ENCODE data around the gene CAMSAP1. TPM values are rescaled to one million over a fixed set of nuclear protein-coding genes. Genes with fewer than 3 reads are reported as not detected.
"Not testable (repeated sequence)": the region's sequence is repeated elsewhere in the genome, so short reads cannot be mapped to it uniquely, and the experiment has no call there.

Gene CAMSAP1
- total RNA-seq, 1 donor from 2014 or later: 157 TPM

- DNase-seq (ENCODE audit: low spot score in 2 of 2): no peak
- no peak for FAIRE-seq
These were observed 14.5 kb upstream of the CAMSAP1 start for GRCh38 chr9:135921749-135922310.

- FAIRE-seq (no peak), DNase-seq (ENCODE audit: low spot score in 2 of 2) (no peak)
These were observed 13.7 kb upstream of the CAMSAP1 start for GRCh38 chr9:135920973-135921585.

DNA sequence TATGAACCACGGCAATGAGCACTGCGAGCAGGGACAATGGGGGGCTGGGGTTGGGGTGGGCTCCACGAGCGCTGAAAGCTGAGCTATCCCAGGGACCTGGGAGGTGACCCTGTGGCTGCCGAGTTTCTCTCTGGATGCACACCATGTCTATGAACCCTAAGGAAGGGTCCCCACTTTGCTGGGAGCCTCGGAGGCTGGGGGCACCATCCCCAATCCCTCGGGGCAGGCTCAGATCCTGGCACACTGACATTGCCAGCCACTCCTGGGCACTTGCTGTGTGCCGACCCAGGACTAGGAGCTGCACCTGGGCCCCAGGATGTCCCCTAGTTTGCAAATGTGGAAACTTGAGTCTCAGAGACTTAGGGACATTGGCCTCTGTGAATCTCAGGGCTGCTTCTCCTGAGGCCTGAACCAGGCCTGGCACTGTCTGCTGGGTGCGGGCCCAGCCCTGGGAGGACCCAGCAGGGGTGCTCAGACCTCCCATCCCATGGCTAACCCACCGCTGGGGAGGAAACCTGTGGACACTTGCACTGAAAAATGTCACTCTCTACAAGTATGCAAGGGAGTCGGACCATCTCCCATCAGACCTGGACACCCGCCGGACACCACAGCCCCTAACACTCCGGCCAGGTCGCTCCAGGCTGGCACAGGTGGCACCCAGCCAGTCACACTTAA, 13.0 kb upstream of the CAMSAP1 start:
- no peak for FAIRE-seq

GRCh38 chr9:135919318-135919890, 12.1 kb upstream of the CAMSAP1 start:
- DNase-seq (ENCODE audit: low spot score in 2 of 2) (no peak), FAIRE-seq (no peak)

More for the DNA sequence above, 13.0 kb upstream of the CAMSAP1 start:
- no peak for DNase-seq (ENCODE audit: low spot score in 2 of 2)

DNA sequence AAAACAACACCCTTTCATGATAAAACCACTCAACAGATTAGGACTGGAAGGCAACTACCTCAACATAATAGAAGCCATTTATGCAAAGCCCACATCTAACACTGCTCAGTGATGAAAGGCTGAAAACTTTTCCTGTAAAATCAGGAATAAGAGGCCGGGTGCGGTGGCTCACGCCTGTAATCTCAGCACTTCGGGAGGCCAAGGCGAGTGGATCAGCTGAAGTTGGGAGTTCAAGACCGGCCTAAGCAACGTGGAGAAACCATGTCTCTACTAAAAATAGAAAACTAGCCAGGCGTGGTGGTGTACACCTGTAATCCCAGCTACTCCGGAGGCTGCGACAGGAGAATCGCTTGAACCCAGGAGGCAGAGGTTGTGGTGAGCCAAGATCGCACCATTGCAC, 8.9 kb upstream of the CAMSAP1 start:
- FAIRE-seq; DNase-seq (ENCODE audit: low spot score in 2 of 2): not testable (repeated sequence)

DNA sequence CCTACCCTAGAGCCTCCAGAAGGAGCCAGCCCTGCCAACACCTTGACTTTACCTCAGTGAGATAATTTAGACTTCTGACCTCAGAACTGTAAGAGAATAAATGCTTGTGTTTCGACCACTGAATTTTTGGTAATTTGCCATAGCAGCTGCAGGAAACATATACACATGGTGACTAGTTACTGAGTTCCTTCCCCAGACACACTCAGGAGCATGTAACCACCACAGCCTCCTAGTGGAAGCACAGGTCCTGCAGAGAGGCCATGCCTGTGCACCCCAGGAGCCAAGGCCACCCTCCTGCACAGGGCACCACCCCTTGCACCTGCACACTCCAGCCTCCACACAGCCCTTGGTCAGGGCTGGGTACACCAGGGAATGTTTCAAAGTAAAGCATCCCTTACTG, 7.6 kb upstream of the CAMSAP1 start:
- FAIRE-seq (no peak), DNase-seq (ENCODE audit: low spot score in 2 of 2) (no peak)

DNA sequence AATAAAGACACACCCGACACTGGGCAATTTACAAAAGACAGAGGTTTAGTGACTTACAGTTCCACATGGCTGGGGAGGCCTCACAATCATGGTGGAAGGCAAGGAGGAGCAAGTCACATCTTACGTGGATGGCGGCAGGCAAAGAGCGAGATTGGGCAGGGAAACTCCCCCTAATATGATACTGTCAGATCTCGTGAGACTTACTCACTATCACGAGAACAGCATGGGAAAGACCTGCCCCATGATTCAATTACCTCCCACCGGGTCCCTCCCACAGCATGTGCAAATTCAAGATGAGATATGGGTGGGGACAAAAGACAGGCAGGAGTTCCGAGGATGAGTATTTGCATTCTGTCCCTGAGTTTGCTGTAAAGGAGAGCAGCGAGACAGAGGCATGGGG, 3.9 kb upstream of the CAMSAP1 start:
- DNase-seq (ENCODE audit: low spot score in 2 of 2); FAIRE-seq: not testable (repeated sequence)

- DNase-seq (ENCODE audit: low spot score in 2 of 2) (no peak), FAIRE-seq (no peak)
These were observed 3.4 kb upstream of the CAMSAP1 start for GRCh38 chr9:135910757-135911156.

DNA sequence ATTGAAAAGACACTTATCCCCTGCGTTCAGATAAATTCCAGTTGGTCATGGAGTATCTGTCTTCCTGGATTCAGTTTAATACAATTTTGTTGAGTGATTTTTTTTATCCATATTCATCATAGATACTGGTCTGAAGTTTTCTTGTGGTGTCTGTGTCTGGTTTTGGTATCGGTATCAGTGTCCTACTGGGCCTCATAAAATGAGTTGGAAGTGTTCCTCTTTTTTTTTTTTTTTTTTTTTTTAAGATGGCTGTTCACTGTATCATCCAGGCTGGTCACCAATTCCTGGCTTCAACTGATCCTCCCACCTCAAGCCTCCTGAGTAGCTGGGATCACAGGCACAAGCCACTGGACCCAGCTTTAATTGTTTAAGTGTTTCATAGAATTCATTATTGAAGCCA, 2.9 kb upstream of the CAMSAP1 start:
- DNase-seq (ENCODE audit: low spot score in 2 of 2): no peak
- FAIRE-seq: no peak

DNA sequence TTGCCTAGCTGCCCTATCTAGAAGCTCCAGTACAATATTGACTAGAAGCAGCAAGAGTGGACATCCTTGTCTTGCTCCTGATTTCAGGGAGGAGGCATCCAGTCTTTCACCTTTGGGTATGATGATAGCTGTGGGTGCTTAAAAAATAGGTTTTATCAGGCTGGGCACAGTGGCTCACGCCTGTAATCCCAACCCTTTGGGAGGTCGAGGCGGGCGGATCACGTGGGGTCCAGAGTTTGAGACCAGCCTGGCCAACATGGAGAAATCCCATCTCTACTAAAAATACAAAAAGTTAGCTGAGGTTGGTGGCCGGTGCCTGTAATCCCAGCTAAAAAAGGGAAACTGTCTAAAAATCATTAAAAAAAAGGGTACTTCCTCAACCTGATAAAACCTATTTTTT, 2.0 kb upstream of the CAMSAP1 start:
- DNase-seq (ENCODE audit: low spot score in 2 of 2) (no peak), FAIRE-seq (no peak)

DNA sequence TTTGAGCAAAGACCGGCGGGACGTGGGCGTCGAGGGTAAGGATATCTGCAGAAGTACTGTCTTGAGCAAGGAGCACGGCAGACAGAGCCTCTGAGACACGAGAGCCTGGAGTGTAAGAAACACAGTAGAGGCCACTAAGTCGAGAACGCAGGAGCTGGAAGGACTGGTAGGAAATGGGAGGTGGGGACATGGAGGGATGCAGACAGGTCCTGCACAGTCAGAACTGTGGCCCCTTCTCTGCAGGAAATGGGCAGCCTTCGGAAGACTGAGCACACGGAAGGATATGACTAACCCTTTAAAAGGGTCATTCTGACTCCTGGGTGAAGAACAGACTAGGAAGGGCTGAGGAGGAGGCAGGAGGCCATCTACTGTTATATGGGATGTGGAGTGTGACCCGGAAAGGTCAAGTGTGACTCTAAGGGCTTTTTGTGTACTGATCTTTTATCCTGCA, 1.4 kb upstream of the CAMSAP1 start:
- FAIRE-seq: no peak

DNA sequence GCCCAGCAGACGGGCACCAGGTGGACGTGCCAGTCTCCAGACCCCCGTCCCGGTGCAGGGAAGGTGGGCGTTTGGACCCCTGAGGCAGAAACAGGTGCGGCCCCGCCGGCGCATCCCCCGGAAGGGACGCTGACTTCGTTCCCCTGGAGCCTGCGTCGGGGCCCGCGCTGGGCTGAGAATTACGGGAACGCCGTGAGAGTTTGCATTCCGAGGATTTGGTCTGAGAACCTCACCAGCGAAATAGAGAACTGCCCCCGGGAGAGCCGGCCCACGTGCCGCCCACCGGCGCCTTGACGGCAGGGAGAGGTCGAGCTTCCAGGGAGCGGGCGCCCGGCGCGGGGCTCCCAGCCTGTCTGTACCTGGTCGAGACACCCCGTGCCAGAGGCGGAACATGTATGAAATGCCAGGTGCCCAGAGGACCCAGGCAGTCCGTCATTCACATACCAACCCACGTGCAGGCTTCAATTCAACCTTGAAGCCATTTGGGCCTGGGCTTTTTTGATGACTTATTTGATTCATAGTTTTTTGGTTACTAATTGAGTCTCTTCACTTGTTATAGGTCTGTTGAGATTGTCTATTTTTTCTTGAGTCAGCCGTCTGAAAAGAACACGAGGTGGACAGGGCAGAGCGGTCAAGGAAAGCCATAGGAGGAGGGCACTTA, 877 bp upstream of the CAMSAP1 start:
- no peak for FAIRE-seq
- DNase-seq (ENCODE audit: low spot score in 2 of 2): no peak

More for the DNA sequence above, 1.4 kb upstream of the CAMSAP1 start:
- DNase-seq (ENCODE audit: low spot score in 2 of 2): no peak

DNA sequence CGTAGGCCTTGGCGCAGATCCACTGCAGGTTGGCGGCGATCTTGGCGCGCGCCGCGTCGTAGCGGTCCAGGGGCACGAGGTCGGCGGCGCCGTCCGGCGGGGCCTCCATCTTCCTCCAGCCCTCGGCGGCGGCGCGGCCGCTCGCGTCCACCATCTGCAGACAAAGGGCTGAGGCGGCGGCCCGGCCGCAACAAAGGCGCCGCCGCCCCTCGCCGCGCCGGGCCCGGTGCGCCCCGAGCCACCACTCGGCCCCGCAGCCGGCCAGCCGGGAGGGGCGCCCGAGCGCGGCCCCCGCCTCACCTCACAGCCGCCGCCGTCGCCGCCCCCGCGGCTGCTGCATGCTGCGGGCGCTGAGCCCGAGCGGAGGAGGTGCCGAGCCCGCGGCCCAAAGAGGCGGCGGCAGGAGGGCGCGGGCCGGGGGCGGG, 328 bp downstream of the CAMSAP1 start:
- FAIRE-seq (no peak), DNase-seq (ENCODE audit: low spot score in 2 of 2) (no peak)

DNA sequence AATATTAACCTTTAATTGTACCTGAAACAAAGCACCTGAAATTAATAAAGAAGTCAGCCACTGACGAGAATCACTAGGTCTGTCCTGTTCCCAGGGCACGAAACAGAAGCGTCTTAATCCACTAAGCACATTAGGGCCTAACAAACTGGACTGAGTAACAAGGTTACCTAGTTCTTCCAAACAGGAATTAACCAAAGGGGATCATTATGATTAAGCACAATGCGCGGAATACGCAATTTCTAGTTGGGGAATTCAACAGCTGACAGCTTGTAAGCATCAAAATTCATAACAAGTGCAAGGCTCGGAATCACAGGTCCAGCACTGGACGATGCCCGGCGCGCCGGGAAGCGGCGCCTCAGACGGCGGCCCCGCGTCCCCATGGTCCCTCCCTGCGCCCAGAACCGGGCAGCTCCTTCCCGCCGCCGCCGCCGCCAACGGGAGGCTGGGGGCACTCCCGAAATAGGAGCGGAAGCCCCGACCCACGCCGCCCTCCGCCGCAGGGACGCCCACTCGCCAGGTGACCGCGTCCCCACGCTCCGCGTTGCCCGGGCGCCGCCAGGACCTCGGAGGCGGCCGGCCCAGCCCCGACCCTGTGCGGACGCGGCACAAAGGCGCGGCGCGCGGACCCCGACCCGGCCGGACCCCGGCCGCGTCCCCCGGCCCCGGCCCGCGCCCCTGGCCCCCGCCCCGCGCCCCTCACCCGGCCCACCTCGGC, 898 bp downstream of the CAMSAP1 start:
- DNase-seq (ENCODE audit: low spot score in 2 of 2) (no peak), FAIRE-seq (no peak)

DNA sequence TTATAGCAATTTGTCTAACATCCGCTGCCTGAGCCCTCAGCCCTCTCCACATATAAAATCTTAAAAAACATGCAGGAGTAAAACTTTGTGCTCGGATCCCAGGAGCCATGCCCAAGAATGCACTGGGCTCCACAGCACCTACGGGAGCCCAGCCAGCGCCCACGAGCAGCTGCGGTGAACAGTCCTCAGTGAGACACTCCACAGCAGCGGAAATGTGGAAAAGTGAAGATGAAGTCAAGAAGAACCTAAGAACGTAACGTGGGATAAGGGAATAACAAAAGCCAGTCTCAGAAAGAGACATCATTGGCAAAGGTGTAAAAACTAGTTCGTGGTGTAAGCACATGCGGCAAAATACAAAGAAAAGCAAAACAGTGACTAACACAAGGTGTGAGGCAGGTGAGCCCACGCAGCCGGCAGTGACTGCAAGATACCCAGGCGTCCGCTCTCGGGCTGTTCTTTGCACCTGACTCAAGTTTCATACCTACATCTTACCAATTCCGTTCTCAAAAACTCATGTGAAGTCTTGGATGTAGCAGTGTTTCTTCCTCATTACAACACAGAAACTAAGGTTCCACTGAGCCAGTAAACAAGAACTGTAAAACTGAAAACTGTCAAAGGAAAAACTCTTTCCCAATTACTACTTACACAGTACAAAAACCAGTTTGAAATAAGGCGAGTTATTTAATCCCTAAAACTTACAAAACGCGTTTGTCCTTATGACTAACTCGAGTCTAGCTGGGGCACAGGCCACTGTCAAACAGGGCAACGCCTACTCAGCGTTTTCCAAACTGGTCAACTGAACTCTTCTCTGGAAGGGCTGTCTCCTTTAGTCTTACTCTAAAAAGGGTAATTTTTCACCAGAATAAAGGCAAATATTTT, 1.7 kb downstream of the CAMSAP1 start:
- FAIRE-seq: no peak
- DNase-seq (ENCODE audit: low spot score in 2 of 2): no peak

DNA sequence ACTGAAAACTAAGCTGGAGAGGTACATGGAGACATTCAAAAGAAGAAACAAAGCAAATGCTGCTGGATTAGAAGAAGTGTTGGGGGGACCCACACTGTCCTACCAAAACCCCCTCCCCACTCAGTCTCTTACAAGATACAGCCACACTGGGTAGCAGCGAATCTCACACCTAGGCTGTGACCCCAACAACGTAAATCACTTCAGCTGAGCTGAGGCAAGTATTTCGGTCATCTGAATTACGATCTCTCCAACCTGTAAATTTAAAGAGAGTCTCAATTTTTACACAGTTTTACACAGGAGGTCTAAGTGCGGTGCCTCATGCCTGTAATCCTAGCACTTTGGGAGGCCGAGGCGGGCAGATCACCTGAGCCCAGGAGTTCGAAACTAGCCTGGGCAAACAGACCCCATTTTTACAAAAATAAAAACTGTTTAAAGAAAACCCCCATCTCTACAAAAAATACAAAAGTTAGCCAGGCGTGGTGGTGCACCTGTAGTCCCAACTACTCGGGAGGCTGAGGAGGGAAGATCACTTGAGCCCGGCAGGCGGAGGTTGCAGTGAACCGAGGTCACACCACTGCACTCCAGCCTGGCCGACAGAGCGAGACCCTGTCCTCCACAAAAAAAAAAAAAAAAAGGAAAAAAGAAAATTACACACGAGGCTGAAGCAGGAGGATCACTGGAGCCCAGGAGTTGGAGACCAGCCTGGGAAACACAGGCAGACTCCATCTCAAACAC, 3.4 kb downstream of the CAMSAP1 start:
- DNase-seq (ENCODE audit: low spot score in 2 of 2) (no peak), FAIRE-seq (no peak)

- no peak for FAIRE-seq
- no peak for DNase-seq (ENCODE audit: low spot score in 2 of 2)
These were observed 4.0 kb downstream of the CAMSAP1 start for GRCh38 chr9:135903358-135903656.

DNA sequence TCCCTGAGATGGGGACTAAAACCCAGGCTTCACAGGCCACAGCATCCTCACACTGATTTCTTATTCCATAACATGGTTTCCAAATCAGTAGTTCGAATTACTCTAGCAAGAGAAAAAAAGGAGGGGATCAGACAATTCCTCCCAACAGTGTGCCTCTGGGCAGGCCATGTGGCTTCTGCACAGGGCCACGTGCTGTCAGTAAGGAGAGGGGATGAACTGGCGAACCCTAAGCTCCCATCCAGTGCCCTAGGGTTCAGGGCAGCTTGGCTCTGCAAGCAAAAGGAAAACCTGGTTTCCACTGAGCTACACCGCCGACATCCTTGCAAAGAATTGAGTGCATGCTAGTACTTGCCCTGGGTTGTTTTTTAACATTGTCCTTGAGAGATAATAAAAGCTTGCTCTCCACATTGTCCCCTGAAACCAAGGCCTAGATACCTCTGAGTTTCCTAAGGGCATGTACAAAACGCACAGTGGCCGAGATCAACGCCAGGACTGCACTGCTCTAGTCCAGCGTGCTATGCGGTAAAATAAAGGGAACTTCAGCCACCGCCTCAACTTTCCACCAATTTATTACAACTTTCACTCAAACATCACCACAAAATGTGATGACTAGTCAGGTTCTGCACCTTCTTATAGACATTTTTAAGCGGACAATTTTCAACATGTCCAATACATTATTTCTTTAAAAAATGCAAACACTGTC, 4.5 kb downstream of the CAMSAP1 start:
- no peak for FAIRE-seq
- no peak for DNase-seq (ENCODE audit: low spot score in 2 of 2)
